GM12801 (cell line): ENCODE data around the gene OSER1.

Experiments used
- CTCF ChIP-seq: IDR thresholded peaks from one replicate; pipeline ENCODE4 v1.5.1; 2011; ENCODE audit warnings: control low read depth; ENCODE audit not compliant: insufficient read length; ENCODE audit errors: extremely low read depth

The OSER1 gene

GRCh38 chr20:44153636-44154043 is 56.9 kb downstream of the OSER1 start:
- no peak for TF ChIP-seq CTCF

DNA sequence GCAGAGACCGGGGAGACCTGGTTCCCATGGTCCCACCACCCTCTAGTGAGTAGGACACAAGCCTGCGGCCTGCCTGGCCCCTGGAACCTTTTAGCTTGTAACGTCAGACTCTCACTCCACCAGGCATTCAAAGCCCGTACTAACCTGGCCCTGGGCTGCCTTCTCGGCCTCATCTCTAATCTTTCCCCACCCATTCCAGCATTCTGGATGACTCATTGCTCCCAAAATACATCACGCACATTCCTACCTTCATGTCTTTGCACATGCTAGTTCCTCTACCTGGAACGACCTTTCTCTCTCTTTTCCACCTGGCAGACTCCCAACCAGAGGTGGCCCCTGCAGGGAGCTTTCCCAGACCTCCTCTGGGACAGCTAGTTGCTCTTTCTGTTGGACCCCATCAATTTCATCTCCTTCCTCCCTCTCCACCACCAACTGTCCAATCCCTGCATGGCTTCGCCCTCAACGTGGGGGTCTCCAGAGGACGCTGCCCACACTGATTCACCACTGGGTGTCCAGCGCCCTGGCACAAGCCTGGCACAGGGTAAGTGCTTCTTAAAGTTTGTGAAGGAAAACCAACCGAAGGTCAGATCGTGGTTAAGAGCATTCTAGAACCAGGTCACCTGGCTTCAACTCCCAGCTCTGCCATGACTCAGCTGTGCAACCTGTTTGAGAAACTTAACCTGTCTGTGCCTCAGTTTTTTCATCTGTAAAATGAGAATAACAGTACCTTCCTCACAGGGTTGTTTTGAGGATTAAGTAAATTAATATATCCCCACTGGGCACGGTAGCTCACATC is 58.8 kb downstream of the OSER1 start:
- TF ChIP-seq CTCF: no peak

DNA sequence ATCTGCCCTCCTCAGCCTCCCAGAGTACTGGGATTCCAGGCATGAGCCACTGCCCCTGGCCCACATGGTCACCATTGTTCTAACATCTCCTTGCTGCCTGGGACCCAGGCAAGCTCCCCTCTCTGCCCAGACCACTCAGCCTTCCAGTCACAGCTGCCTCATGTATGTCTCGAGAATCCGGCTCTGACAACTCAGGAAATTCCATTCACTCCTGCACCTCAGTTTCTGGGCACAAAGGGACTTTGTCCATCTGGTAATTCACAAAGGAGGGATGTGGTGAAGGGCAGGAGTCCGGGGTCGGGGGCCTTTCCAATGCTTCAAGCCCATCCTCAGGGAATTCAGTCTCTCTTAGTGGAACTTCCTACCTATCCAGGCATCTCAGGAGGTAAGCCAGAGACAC is 64.3 kb downstream of the OSER1 start:
- no peak for TF ChIP-seq CTCF
